OCI-LY7 (cell line): Measurements from ENCODE around the gene NNT. TPM values are rescaled to one million over a fixed set of nuclear protein-coding genes. Genes with fewer than 3 reads are reported as not detected.

Source experiments
- BruUV-seq: library from RNA; stranded (reverse); fragments of 400-500 nt; replicated peaks from 2 replicates; lab custom pipeline; 2021; lab: Mats Ljungman, UMichigan
- CTCF ChIA-PET: fragments of 300-600 bp; sonication (Branson Sonifier 250); formaldehyde crosslinking; loops from one replicate; lab custom pipeline; 2022; ENCODE audit warnings: antibody characterized with exemption; ENCODE audit not compliant: unreplicated experiment; lab: Charles Lee
- POLR2A ChIA-PET: fragments of 300-600 bp; sonication (Branson Sonifier 250); formaldehyde crosslinking; loops from one replicate; lab custom pipeline; 2022; ENCODE audit warnings: antibody characterized with exemption; lab: Charles Lee
- DNase-seq: peaks from one replicate; pipeline ENCODE4 v3.0.0-alpha.2; 2015; ENCODE audit warnings: low spot score
- H2AFZ ChIP-seq: fragments of 200-600 bp; sonication (generic), shearing (Covaris generic); 2 replicates; pipeline ENCODE4 v1.6.1; 2014; ENCODE audit warnings: mild to moderate bottlenecking, antibody characterized with exemption, low read length, moderate library complexity
- H3K27ac ChIP-seq: fragments of 200-600 bp; sonication (generic); 2 replicates; pipeline ENCODE4 v1.5.1; 2014; ENCODE audit warnings: mixed run types, low read depth, mild to moderate bottlenecking, moderate library complexity, low read length, inconsistent platforms; ENCODE audit not compliant: poor library complexity, severe bottlenecking
- H3K36me3 ChIP-seq: fragments of 200-600 bp; sonication (generic); 2 replicates; pipeline ENCODE4 v1.6.1; 2014; ENCODE audit warnings: mild to moderate bottlenecking, antibody characterized with exemption, low read length, moderate library complexity, mixed read lengths; ENCODE audit not compliant: insufficient read depth
- H3K4me1 ChIP-seq: fragments of 200-600 bp; sonication (generic); 2 replicates; pipeline ENCODE4 v1.5.1; 2014; ENCODE audit warnings: mild to moderate bottlenecking, low read length; ENCODE audit not compliant: insufficient read depth, poor library complexity, severe bottlenecking
- H3K4me2 ChIP-seq: fragments of 200-600 bp; sonication (generic); 2 replicates; pipeline ENCODE4 v1.6.1; 2014; ENCODE audit warnings: mild to moderate bottlenecking, low read length
- H3K4me3 ChIP-seq: fragments of 200-600 bp; sonication (generic); 2 replicates; pipeline ENCODE4 v1.5.1; 2014; ENCODE audit warnings: mild to moderate bottlenecking, low read depth, low read length; ENCODE audit not compliant: poor library complexity, severe bottlenecking
- H3K79me2 ChIP-seq: fragments of 200-600 bp; sonication (generic); 2 replicates; pipeline ENCODE4 v1.6.1; 2016; ENCODE audit warnings: low read depth, mild to moderate bottlenecking, low read length, moderate library complexity, mixed read lengths; ENCODE audit not compliant: insufficient read depth
- H3K9me2 ChIP-seq: fragments of 200-600 bp; sonication (generic); 2 replicates; pipeline ENCODE4 v1.6.1; 2016; ENCODE audit warnings: mild to moderate bottlenecking, low read length, mixed read lengths; ENCODE audit not compliant: insufficient read depth
- H3K9me3 ChIP-seq: fragments of 200-600 bp; sonication (generic); 2 replicates; pipeline ENCODE4 v1.6.1; 2014; ENCODE audit warnings: mild to moderate bottlenecking, mixed run types, low read length, mixed read lengths
- H4K20me1 ChIP-seq: fragments of 200-600 bp; sonication (generic); 2 replicates; pipeline ENCODE4 v1.6.1; 2014; ENCODE audit warnings: mild to moderate bottlenecking, antibody characterized with exemption, low read length, moderate library complexity, mixed read lengths; ENCODE audit not compliant: insufficient read depth
- EZH2phosphoT487 ChIP-seq: fragments of 200-600 bp; sonication (generic); IDR thresholded peaks from 2 replicates; pipeline ENCODE4 v1.6.1; 2018; ENCODE audit warnings: low read depth, borderline replicate concordance, mild to moderate bottlenecking, mixed run types, antibody characterized with exemption, low read length, moderate library complexity, mixed read lengths
- intact Hi-C: fragments of 100-400 bp; cut with micrococcal nuclease; formaldehyde crosslinking; loops from one replicate; pipeline ENCODE4 v1.10.0; 2022; ENCODE audit not compliant: unreplicated experiment
- total RNA-seq, 2 experiments: library from RNA; depleted of rRNA in 1 of 2; stranded (reverse); fragments of >200 nt in 1 of 2; shearing (Covaris generic) in 1 of 2; gene quantifications; 2 replicates each; pipeline ENCODE4 v1.2.3, GENCODE V29; 2014 to 2022
- TF ChIP-seq, protein P1 (sequence below): fragments of 200-600 bp; sonication (generic); conservative IDR thresholded peaks from 2 replicates; pipeline ENCODE4 v1.5.1; 2014; ENCODE audit warnings: mild to moderate bottlenecking, antibody characterized with exemption, low read length, moderate library complexity, mixed read lengths

NNT gene
- total RNA-seq, 2 experiments from 2014 or later, result 33.6 to 98.3 TPM

GRCh38 chr5:43647789-43648188 lies 44.8 kb downstream of the NNT start:
- TF ChIP-seq, protein P1, sequence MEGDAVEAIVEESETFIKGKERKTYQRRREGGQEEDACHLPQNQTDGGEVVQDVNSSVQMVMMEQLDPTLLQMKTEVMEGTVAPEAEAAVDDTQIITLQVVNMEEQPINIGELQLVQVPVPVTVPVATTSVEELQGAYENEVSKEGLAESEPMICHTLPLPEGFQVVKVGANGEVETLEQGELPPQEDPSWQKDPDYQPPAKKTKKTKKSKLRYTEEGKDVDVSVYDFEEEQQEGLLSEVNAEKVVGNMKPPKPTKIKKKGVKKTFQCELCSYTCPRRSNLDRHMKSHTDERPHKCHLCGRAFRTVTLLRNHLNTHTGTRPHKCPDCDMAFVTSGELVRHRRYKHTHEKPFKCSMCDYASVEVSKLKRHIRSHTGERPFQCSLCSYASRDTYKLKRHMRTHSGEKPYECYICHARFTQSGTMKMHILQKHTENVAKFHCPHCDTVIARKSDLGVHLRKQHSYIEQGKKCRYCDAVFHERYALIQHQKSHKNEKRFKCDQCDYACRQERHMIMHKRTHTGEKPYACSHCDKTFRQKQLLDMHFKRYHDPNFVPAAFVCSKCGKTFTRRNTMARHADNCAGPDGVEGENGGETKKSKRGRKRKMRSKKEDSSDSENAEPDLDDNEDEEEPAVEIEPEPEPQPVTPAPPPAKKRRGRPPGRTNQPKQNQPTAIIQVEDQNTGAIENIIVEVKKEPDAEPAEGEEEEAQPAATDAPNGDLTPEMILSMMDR, result no peak
- no peak for TF ChIP-seq EZH2phosphoT487
- ChIA-PET CTCF (no interaction called here), POLR2A (no interaction called here)
- Histone ChIP-seq H3K9me3 (no peaks in the 10 kb centered on the region), H3K79me2 (no peaks in the 10 kb centered on the region), H3K36me3 (peaks cover 67% of the 10 kb centered on the region), H4K20me1 (no peaks in the 10 kb centered on the region), H3K9me2 (no peaks in the 10 kb centered on the region), H3K4me2 (no peak overlapping the region), H3K27ac (no peak overlapping the region), H3K4me1 (no peaks in the 10 kb centered on the region), H3K4me3 (no peak overlapping the region), H2AFZ (no peak overlapping the region)
- intact Hi-C loops, result no loop called here
- no peak for DNase-seq
- BruUV-seq, result no TSS peak

DNA sequence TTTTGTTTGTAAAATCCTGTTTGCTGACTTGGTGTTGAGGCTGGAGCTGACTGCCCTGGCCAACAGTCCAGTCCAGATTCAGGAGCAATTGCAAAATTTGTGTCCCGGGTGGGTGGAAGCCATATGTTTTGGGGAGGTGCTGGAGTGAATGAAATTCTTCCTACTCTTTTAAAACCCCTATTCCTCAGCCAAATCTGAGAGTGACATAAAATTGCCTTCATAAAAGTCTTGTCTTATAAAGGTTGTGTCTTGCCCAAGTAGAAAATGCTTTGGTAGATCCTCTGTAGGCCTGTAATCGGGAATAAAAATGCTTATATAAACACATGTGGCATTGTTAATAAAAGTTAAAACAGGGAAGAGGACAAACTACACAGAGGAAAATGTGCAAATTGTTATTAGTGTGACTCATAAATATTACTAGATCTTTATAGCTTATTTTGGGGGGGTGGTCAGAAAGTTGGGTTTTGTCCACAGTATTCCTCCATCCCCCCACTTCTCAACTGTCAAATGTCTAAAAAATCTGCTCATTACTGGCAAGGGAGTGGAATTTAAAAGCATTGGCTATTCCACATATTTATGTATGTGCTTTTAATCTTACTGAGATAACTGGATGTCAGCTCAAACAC lies 45.6 kb downstream of the NNT start:
- Histone ChIP-seq H3K4me1 (no peaks in the 10 kb centered on the region), H2AFZ (no peak overlapping the region), H3K9me3 (no peaks in the 10 kb centered on the region), H4K20me1 (no peaks in the 10 kb centered on the region), H3K27ac (no peak overlapping the region), H3K79me2 (no peaks in the 10 kb centered on the region), H3K9me2 (no peaks in the 10 kb centered on the region), H3K36me3 (peaks cover 75% of the 10 kb centered on the region), H3K4me2 (no peak overlapping the region), H3K4me3 (no peak overlapping the region)
- no TSS peak for BruUV-seq
- CTCF ChIA-PET, result no interaction called here
- intact Hi-C loops, result no loop called here
- no peak for DNase-seq
- POLR2A ChIA-PET, result interaction anchor here (0.5 to 1.0 kb wide), 4 partner anchors 14 to 431 kb away, joined by 3 read pairs; no protein-coding TSS in a partner anchor
- no peak for TF ChIP-seq EZH2phosphoT487
- TF ChIP-seq, protein P1, result no peak

DNA sequence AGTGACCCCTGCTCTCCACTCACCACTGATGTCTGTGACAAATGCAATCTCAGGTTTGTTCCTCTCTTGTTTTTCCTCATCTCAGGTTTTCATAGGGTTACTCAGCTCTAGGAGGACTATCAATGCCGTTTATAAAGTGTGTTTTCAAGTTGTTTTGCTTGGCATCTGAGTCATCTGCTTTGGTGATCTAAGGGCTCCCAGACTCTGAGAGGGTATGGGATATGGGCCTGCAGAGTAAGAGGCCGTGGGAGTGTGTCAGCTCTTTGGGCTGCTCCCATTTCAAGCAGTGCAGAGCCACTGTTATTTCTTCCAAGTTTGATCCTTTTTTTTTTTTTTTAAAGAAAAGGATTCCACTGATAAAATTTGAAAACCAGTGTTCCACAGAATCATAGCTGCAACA lies 46.3 kb downstream of the NNT start:
- H3K4me3 ChIP-seq, result no peak overlapping the region
- no peak overlapping the region for H2AFZ ChIP-seq
- no TSS peak for BruUV-seq
- ChIA-PET CTCF (no interaction called here), POLR2A (interaction anchor here (0.6 to 2.3 kb wide), 6 partner anchors 9 to 559 kb away, joined by 3 to 7 read pairs (median 3); no protein-coding TSS in a partner anchor)
- H3K4me1 ChIP-seq, result no peaks in the 10 kb centered on the region
- intact Hi-C loops, result no loop called here
- no peaks in the 10 kb centered on the region for H3K9me3 ChIP-seq
- no peaks in the 10 kb centered on the region for H3K79me2 ChIP-seq
- H3K9me2 ChIP-seq, result no peaks in the 10 kb centered on the region
- DNase-seq, result no peak
- peaks cover 79% of the 10 kb centered on the region for H3K36me3 ChIP-seq
- H3K27ac ChIP-seq, result no peak overlapping the region
- no peaks in the 10 kb centered on the region for H4K20me1 ChIP-seq
- H3K4me2 ChIP-seq, result no peak overlapping the region
- TF ChIP-seq, protein P1, result no peak
- TF ChIP-seq EZH2phosphoT487, result no peak
